ENCODE results near the gene CTNND2. TPM values are rescaled to one million over a fixed set of nuclear protein-coding genes. Genes with fewer than 3 reads are reported as not detected.

The CTNND2 gene
- total and polyA plus RNA-seq, 5 donors from 2014 or later = not detected

- Mint-ChIP-seq H3K4me1 (no peaks in the 10 kb centered on the region), H3K36me3 (peaks cover 3% of the 10 kb centered on the region), H3K9me3 (peaks cover 0 to 7% (median 2%) of the 10 kb centered on the region in 7 donors), H3K27ac (no peak overlapping the region), H3K4me3 (no peak overlapping the region), H3K27me3 (no peaks in the 10 kb centered on the region)
- no peaks in the 10 kb centered on the region for H3K4me1 ChIP-seq (ENCODE audit: control insufficient read depth, insufficient read depth, low read length, poor library complexity, severe bottlenecking)
- H3K9me3 ChIP-seq (ENCODE audit: control insufficient read depth in 2 of 2, low read length in 2 of 2) = no peaks in the 10 kb centered on the region
- ATAC-seq (ENCODE audit: low read depth in 2 of 2) (no peak), DNase-seq (no peak)
- H3K4me3 ChIP-seq (ENCODE audit: low read depth, low read length) = no peak overlapping the region
- H3K27ac ChIP-seq (ENCODE audit: insufficient read depth, low read length, poor library complexity, severe bottlenecking) = no peak overlapping the region
- H3K27me3 ChIP-seq (ENCODE audit: control insufficient read depth, insufficient read depth, low read length) = no peaks in the 10 kb centered on the region
- no peaks in the 10 kb centered on the region for H3K36me3 ChIP-seq (ENCODE audit: control insufficient read depth, insufficient read depth, low read length)
These were observed 310.2 kb downstream of the CTNND2 start for GRCh38 chr5:11594021-11594420.

- Histone ChIP-seq H3K36me3 (ENCODE audit: control insufficient read depth, insufficient read depth, low read length) (no peaks in the 10 kb centered on the region), H3K27ac (ENCODE audit: insufficient read depth, low read length, poor library complexity, severe bottlenecking) (no peak overlapping the region), H3K4me3 (ENCODE audit: low read depth, low read length) (no peak overlapping the region), H3K27me3 (ENCODE audit: control insufficient read depth, insufficient read depth, low read length) (no peaks in the 10 kb centered on the region), H3K4me1 (ENCODE audit: control insufficient read depth, insufficient read depth, low read length, poor library complexity, severe bottlenecking) (no peaks in the 10 kb centered on the region), H3K9me3 (ENCODE audit: control insufficient read depth in 2 of 2, low read length in 2 of 2) (no peaks in the 10 kb centered on the region)
- peaks cover 0 to 7% (median 2%) of the 10 kb centered on the region in 7 donors for H3K9me3 Mint-ChIP-seq
- peaks cover 3% of the 10 kb centered on the region for H3K36me3 Mint-ChIP-seq
- ATAC-seq (ENCODE audit: low read depth in 2 of 2) = no peak
- H3K4me1 Mint-ChIP-seq = no peaks in the 10 kb centered on the region
- no peak for DNase-seq
- no peaks in the 10 kb centered on the region for H3K27me3 Mint-ChIP-seq
- no peak overlapping the region for H3K4me3 Mint-ChIP-seq
- H3K27ac Mint-ChIP-seq = no peak overlapping the region
These were observed 313.8 kb downstream of the CTNND2 start for GRCh38 chr5:11590475-11590874.

DNA sequence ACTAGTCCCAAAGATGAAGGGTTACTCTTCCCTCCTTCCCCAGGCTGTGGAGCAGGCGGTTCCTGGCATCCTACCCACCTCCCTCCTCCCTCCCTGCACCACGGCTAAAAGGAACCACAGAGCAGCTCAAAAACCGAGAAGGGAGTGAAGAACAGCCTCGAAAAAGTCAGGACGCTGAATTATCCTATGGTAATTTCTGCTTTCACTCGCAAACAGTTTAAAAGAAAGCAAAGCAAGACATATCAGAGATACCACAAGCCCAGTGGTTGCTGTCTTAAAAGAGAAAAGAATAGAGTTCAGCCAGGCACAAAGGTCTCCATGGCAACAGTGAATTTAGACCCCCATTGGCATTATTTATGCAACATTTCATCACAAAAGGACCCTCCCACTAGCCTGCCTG lies 315.4 kb downstream of the CTNND2 start:
- H3K4me3 Mint-ChIP-seq = no peak overlapping the region
- Histone ChIP-seq H3K4me3 (ENCODE audit: low read depth, low read length) (no peak overlapping the region), H3K4me1 (ENCODE audit: control insufficient read depth, insufficient read depth, low read length, poor library complexity, severe bottlenecking) (no peaks in the 10 kb centered on the region), H3K9me3 (ENCODE audit: control insufficient read depth in 2 of 2, low read length in 2 of 2) (no peaks in the 10 kb centered on the region), H3K36me3 (ENCODE audit: control insufficient read depth, insufficient read depth, low read length) (no peaks in the 10 kb centered on the region), H3K27ac (ENCODE audit: insufficient read depth, low read length, poor library complexity, severe bottlenecking) (no peak overlapping the region), H3K27me3 (ENCODE audit: control insufficient read depth, insufficient read depth, low read length) (no peaks in the 10 kb centered on the region)
- H3K27me3 Mint-ChIP-seq = no peaks in the 10 kb centered on the region
- no peak for DNase-seq
- no peak for ATAC-seq (ENCODE audit: low read depth in 2 of 2)
- H3K4me1 Mint-ChIP-seq = no peaks in the 10 kb centered on the region
- H3K27ac Mint-ChIP-seq = no peak overlapping the region
- H3K36me3 Mint-ChIP-seq = peaks cover 3% of the 10 kb centered on the region
- peaks cover 0 to 7% (median 2%) of the 10 kb centered on the region in 7 donors for H3K9me3 Mint-ChIP-seq

GRCh38 chr5:11584017-11584416 lies 320.2 kb downstream of the CTNND2 start:
- no peaks in the 10 kb centered on the region for H3K27me3 ChIP-seq (ENCODE audit: control insufficient read depth, insufficient read depth, low read length)
- Mint-ChIP-seq H3K9me3 (peaks cover 0 to 5% (median 0%) of the 10 kb centered on the region in 7 donors), H3K4me1 (peaks cover 0 to 5% (median 0%) of the 10 kb centered on the region in 4 donors), H3K4me3 (no peak overlapping the region), H3K27ac (no peak overlapping the region), H3K27me3 (no peaks in the 10 kb centered on the region), H3K36me3 (no peaks in the 10 kb centered on the region)
- H3K36me3 ChIP-seq (ENCODE audit: control insufficient read depth, insufficient read depth, low read length) = no peaks in the 10 kb centered on the region
- no peaks in the 10 kb centered on the region for H3K9me3 ChIP-seq (ENCODE audit: control insufficient read depth in 2 of 2, low read length in 2 of 2)
- H3K4me1 ChIP-seq (ENCODE audit: control insufficient read depth, insufficient read depth, low read length, poor library complexity, severe bottlenecking) = no peaks in the 10 kb centered on the region
- ATAC-seq (ENCODE audit: low read depth in 2 of 2) = no peak
- DNase-seq = no peak
- no peak overlapping the region for H3K27ac ChIP-seq (ENCODE audit: insufficient read depth, low read length, poor library complexity, severe bottlenecking)
- no peak overlapping the region for H3K4me3 ChIP-seq (ENCODE audit: low read depth, low read length)

GRCh38 chr5:11579351-11579750 lies 324.9 kb downstream of the CTNND2 start:
- H3K36me3 ChIP-seq (ENCODE audit: control insufficient read depth, insufficient read depth, low read length) = no peaks in the 10 kb centered on the region
- no peak for ATAC-seq (ENCODE audit: low read depth in 2 of 2)
- no peaks in the 10 kb centered on the region for H3K9me3 Mint-ChIP-seq

DNA sequence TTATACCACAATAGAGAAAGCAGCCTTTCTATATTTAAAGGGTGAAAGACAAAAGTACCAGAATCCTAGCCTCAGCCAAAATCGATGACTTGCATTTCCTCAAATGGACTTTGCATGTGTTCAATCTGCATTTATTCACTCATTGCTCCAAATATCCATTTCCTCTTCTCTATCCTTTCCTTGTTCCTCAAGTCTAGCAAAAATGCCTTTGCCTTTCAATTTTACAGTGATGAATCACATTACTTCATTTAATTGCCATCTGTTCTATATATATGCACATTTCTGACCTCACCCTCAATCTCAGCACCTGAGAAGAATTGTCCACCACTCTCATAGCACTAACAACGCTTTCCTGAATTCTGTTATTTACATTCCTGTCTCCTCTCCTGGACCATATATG lies 329.5 kb downstream of the CTNND2 start:
- no peaks in the 10 kb centered on the region for H3K27me3 ChIP-seq (ENCODE audit: control insufficient read depth, insufficient read depth, low read length)
- no peaks in the 10 kb centered on the region for H3K36me3 ChIP-seq (ENCODE audit: control insufficient read depth, insufficient read depth, low read length)
- H3K4me3 ChIP-seq (ENCODE audit: low read depth, low read length) = no peak overlapping the region
- H3K27ac Mint-ChIP-seq = no peak overlapping the region
- H3K27ac ChIP-seq (ENCODE audit: insufficient read depth, low read length, poor library complexity, severe bottlenecking) = no peak overlapping the region
- no peaks in the 10 kb centered on the region for H3K4me1 ChIP-seq (ENCODE audit: control insufficient read depth, insufficient read depth, low read length, poor library complexity, severe bottlenecking)
- no peaks in the 10 kb centered on the region for H3K27me3 Mint-ChIP-seq
- H3K4me3 Mint-ChIP-seq = no peak overlapping the region
- no peaks in the 10 kb centered on the region for H3K9me3 Mint-ChIP-seq
- ATAC-seq (ENCODE audit: low read depth in 2 of 2) = no peak
- no peaks in the 10 kb centered on the region for H3K4me1 Mint-ChIP-seq
- no peak for DNase-seq
- no peaks in the 10 kb centered on the region for H3K36me3 Mint-ChIP-seq
- no peaks in the 10 kb centered on the region for H3K9me3 ChIP-seq (ENCODE audit: control insufficient read depth in 2 of 2, low read length in 2 of 2)

More at GRCh38 chr5:11579351-11579750, 324.9 kb downstream of the CTNND2 start:
- Histone ChIP-seq H3K4me3 (ENCODE audit: low read depth, low read length) (no peak overlapping the region), H3K4me1 (ENCODE audit: control insufficient read depth, insufficient read depth, low read length, poor library complexity, severe bottlenecking) (no peaks in the 10 kb centered on the region), H3K9me3 (ENCODE audit: control insufficient read depth in 2 of 2, low read length in 2 of 2) (no peaks in the 10 kb centered on the region), H3K27me3 (ENCODE audit: control insufficient read depth, insufficient read depth, low read length) (no peaks in the 10 kb centered on the region), H3K27ac (ENCODE audit: insufficient read depth, low read length, poor library complexity, severe bottlenecking) (no peak overlapping the region)
- peaks cover 0 to 5% (median 0%) of the 10 kb centered on the region in 4 donors for H3K4me1 Mint-ChIP-seq
- no peak overlapping the region for H3K4me3 Mint-ChIP-seq
- no peak for DNase-seq
- H3K27ac Mint-ChIP-seq = no peak overlapping the region
- no peaks in the 10 kb centered on the region for H3K36me3 Mint-ChIP-seq
- H3K27me3 Mint-ChIP-seq = no peaks in the 10 kb centered on the region

- Mint-ChIP-seq H3K4me1 (no peaks in the 10 kb centered on the region), H3K27ac (no peak overlapping the region), H3K9me3 (no peaks in the 10 kb centered on the region), H3K36me3 (no peaks in the 10 kb centered on the region), H3K4me3 (no peak overlapping the region), H3K27me3 (no peaks in the 10 kb centered on the region)
- ATAC-seq (ENCODE audit: low read depth in 2 of 2) (no peak), DNase-seq (no peak)
- Histone ChIP-seq H3K4me3 (ENCODE audit: low read depth, low read length) (no peak overlapping the region), H3K9me3 (ENCODE audit: control insufficient read depth in 2 of 2, low read length in 2 of 2) (no peaks in the 10 kb centered on the region), H3K27ac (ENCODE audit: insufficient read depth, low read length, poor library complexity, severe bottlenecking) (no peak overlapping the region), H3K4me1 (ENCODE audit: control insufficient read depth, insufficient read depth, low read length, poor library complexity, severe bottlenecking) (no peaks in the 10 kb centered on the region), H3K36me3 (ENCODE audit: control insufficient read depth, insufficient read depth, low read length) (no peaks in the 10 kb centered on the region), H3K27me3 (ENCODE audit: control insufficient read depth, insufficient read depth, low read length) (no peaks in the 10 kb centered on the region)
These were observed 330.9 kb downstream of the CTNND2 start for GRCh38 chr5:11573140-11573992.

DNA sequence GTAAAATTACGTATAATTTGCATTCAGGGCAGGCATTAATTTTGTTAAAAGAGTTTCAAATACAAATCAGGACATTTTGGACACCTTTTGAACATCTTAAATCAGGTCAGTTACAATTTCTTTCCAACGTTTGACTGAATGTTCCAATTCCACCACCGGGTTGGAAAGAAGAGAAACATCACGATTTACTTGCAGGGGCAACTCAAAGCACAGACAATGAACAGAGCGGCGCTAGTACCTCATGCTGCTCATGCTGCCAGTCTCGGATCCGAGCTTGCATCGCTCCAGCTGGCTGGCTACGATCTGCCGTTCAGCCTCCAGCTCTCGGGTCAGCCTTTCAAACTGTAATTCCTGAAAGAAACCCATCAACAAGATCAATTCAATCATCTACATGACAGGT lies 339.5 kb downstream of the CTNND2 start:
- ATAC-seq (ENCODE audit: low read depth in 2 of 2) (no peak), DNase-seq (no peak)
- Mint-ChIP-seq H3K4me1 (no peaks in the 10 kb centered on the region), H3K9me3 (peaks cover 0 to 5% (median 3%) of the 10 kb centered on the region in 7 donors), H3K36me3 (no peaks in the 10 kb centered on the region), H3K27ac (no peak overlapping the region), H3K4me3 (no peak overlapping the region), H3K27me3 (no peaks in the 10 kb centered on the region)
- H3K36me3 ChIP-seq (ENCODE audit: control insufficient read depth, insufficient read depth, low read length) = no peaks in the 10 kb centered on the region
- no peak overlapping the region for H3K27ac ChIP-seq (ENCODE audit: insufficient read depth, low read length, poor library complexity, severe bottlenecking)
- no peaks in the 10 kb centered on the region for H3K27me3 ChIP-seq (ENCODE audit: control insufficient read depth, insufficient read depth, low read length)
- no peak overlapping the region for H3K4me3 ChIP-seq (ENCODE audit: low read depth, low read length)
- H3K9me3 ChIP-seq (ENCODE audit: control insufficient read depth in 2 of 2, low read length in 2 of 2) = no peaks in the 10 kb centered on the region
- H3K4me1 ChIP-seq (ENCODE audit: control insufficient read depth, insufficient read depth, low read length, poor library complexity, severe bottlenecking) = no peaks in the 10 kb centered on the region
